PC-3 (cell line): ENCODE measurements around the gene NEXN.

Experiments
- EZH2 ChIP-seq: fragments of 300-600 bp; sonication (generic); IDR thresholded peaks from one replicate; pipeline ENCODE4 v1.6.1; 2017; ENCODE audit warnings: antibody characterized with exemption, mild to moderate bottlenecking, low read length; ENCODE audit not compliant: unreplicated experiment
- TF ChIP-seq, protein P1 (sequence below): fragments of 300-600 bp; sonication (generic); conservative IDR thresholded peaks from 2 replicates; pipeline ENCODE4 v1.5.1; 2017; ENCODE audit warnings: antibody characterized with exemption, low read depth, mild to moderate bottlenecking, low read length

- TF ChIP-seq, protein P1, sequence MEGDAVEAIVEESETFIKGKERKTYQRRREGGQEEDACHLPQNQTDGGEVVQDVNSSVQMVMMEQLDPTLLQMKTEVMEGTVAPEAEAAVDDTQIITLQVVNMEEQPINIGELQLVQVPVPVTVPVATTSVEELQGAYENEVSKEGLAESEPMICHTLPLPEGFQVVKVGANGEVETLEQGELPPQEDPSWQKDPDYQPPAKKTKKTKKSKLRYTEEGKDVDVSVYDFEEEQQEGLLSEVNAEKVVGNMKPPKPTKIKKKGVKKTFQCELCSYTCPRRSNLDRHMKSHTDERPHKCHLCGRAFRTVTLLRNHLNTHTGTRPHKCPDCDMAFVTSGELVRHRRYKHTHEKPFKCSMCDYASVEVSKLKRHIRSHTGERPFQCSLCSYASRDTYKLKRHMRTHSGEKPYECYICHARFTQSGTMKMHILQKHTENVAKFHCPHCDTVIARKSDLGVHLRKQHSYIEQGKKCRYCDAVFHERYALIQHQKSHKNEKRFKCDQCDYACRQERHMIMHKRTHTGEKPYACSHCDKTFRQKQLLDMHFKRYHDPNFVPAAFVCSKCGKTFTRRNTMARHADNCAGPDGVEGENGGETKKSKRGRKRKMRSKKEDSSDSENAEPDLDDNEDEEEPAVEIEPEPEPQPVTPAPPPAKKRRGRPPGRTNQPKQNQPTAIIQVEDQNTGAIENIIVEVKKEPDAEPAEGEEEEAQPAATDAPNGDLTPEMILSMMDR, result no peak
- TF ChIP-seq EZH2, result no peak
These were observed 70.4 kb downstream of the NEXN start for GRCh38 chr1:77958850-77959249.
